ENCODE results near the gene RFX3.

RFX3 gene

DNA sequence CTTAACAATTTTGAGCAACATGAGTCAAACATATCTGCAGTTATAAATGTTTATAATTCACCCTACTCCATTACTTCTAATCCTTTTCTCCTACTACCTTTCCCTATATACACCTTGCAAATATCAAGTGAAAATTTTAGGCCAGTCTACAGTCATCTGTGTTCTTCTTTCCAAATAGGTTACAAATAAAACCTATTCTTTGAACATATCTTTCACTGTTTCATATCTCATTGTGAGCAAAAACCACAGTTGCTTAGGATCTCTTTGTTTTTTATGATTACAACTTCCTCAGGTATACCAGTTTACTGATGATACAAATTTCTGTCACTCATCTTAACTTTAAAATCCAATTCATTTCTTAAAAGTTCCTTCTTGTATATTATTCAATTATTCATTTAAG, 34.4 kb downstream of the RFX3 start:
- H3K9me2 ChIP-seq (replicated peaks; ENCODE audit: insufficient read depth, low read length), result no peaks in the 10 kb centered on the region
- no peaks in the 10 kb centered on the region for H3K79me2 ChIP-seq (ENCODE audit: low read length)
- no peak for TF ChIP-seq EZH2phosphoT487 (IDR thresholded peaks at IDR 0.05; ENCODE audit: low read length)
- TF ChIP-seq, protein P1, sequence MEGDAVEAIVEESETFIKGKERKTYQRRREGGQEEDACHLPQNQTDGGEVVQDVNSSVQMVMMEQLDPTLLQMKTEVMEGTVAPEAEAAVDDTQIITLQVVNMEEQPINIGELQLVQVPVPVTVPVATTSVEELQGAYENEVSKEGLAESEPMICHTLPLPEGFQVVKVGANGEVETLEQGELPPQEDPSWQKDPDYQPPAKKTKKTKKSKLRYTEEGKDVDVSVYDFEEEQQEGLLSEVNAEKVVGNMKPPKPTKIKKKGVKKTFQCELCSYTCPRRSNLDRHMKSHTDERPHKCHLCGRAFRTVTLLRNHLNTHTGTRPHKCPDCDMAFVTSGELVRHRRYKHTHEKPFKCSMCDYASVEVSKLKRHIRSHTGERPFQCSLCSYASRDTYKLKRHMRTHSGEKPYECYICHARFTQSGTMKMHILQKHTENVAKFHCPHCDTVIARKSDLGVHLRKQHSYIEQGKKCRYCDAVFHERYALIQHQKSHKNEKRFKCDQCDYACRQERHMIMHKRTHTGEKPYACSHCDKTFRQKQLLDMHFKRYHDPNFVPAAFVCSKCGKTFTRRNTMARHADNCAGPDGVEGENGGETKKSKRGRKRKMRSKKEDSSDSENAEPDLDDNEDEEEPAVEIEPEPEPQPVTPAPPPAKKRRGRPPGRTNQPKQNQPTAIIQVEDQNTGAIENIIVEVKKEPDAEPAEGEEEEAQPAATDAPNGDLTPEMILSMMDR (IDR thresholded peaks at IDR 0.05; ENCODE audit: low read length), result no peak

DNA sequence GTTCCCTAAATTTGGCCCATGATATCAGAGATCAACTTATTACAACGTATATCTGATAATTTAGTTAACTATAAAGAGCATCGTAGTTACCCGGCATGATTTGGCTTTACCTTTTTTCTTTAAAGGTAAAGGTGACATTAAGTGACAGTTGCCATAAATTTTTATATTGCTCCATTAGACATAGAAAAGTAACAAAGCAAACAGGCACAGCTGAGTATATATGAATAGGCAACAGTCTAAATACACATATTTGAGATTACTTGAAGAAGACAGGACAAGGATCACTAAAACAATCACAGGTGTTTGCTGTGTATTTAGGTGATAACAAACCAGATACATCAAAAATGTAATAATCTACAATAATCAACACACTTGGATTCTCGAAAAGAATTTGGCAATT, 34.8 kb downstream of the RFX3 start:
- no peaks in the 10 kb centered on the region for H3K9me2 ChIP-seq (replicated peaks; ENCODE audit: insufficient read depth, low read length)
- TF ChIP-seq EZH2 (optimal IDR thresholded peaks at IDR 0.05; ENCODE audit: low read depth, low read length) (no peak), EZH2phosphoT487 (IDR thresholded peaks at IDR 0.05; ENCODE audit: low read length) (no peak)
- TF ChIP-seq, protein P1 (IDR thresholded peaks at IDR 0.05; ENCODE audit: low read length), result no peak
- H3K4me1 ChIP-seq (ENCODE audit: low read length), result no peaks in the 10 kb centered on the region

More for the DNA sequence above, 34.4 kb downstream of the RFX3 start:
- no peaks in the 10 kb centered on the region for H3F3A ChIP-seq (ENCODE audit: insufficient read depth, low read length)
- H3K4me1 ChIP-seq (ENCODE audit: low read length), result no peaks in the 10 kb centered on the region
- H3K9me3 ChIP-seq (replicated peaks; ENCODE audit: insufficient read depth, low read length), result no peaks in the 10 kb centered on the region
- no peak for DNase-seq
- no peak overlapping the region for H3K4me3 ChIP-seq (ENCODE audit: low read length)
- no peaks in the 10 kb centered on the region for H3K36me3 ChIP-seq (replicated peaks; ENCODE audit: insufficient read depth, low read length)
- H3K4me2 ChIP-seq (ENCODE audit: low read depth, low read length), result no peak overlapping the region
- H3K27ac ChIP-seq (ENCODE audit: low read length), result no peak overlapping the region
- no peak overlapping the region for H3K9ac ChIP-seq (ENCODE audit: low read length)
- no peaks in the 10 kb centered on the region for H3K27me3 ChIP-seq (replicated peaks; ENCODE audit: insufficient read depth, low read length)
- no peaks in the 10 kb centered on the region for H4K20me1 ChIP-seq (ENCODE audit: insufficient read depth, low read length)
- H2AFZ ChIP-seq (ENCODE audit: low read length), result no peak overlapping the region

DNA sequence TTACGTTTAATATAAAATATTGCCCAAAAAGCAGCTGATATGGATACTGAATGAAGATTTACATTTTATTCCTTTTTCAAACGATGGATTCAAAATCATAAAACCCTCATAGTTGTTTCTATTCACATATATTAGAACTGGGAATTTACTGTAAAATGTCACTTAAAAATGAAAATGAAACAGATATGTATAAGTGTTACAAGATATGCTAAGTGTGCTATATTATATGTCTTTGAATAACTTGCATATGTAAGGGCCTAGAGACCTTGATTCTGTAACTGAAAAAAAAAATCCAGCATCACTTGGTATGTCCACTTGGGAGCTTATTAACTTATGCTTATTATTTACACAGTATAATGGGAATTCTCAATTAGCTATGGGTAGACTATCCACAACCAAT, 43.2 kb downstream of the RFX3 start:
- no peaks in the 10 kb centered on the region for H3K79me2 ChIP-seq (ENCODE audit: low read length)
- no peaks in the 10 kb centered on the region for H3K9me2 ChIP-seq (replicated peaks; ENCODE audit: insufficient read depth, low read length)
- H3K27ac ChIP-seq (ENCODE audit: low read length), result no peak overlapping the region
- no peak overlapping the region for H2AFZ ChIP-seq (ENCODE audit: low read length)
- H3F3A ChIP-seq (ENCODE audit: insufficient read depth, low read length), result peaks cover 18% of the 10 kb centered on the region
- H3K9me3 ChIP-seq (replicated peaks; ENCODE audit: insufficient read depth, low read length), result no peaks in the 10 kb centered on the region
- no peak overlapping the region for H3K9ac ChIP-seq (ENCODE audit: low read length)
- no peaks in the 10 kb centered on the region for H3K27me3 ChIP-seq (replicated peaks; ENCODE audit: insufficient read depth, low read length)
- DNase-seq, result no peak
- H3K36me3 ChIP-seq (replicated peaks; ENCODE audit: insufficient read depth, low read length), result no peaks in the 10 kb centered on the region
- TF ChIP-seq EZH2phosphoT487 (IDR thresholded peaks at IDR 0.05; ENCODE audit: low read length) (no peak), EZH2 (optimal IDR thresholded peaks at IDR 0.05; ENCODE audit: low read depth, low read length) (no peak)
- TF ChIP-seq, protein P1 (IDR thresholded peaks at IDR 0.05; ENCODE audit: low read length), result no peak
- H3K4me2 ChIP-seq (ENCODE audit: low read depth, low read length), result no peak overlapping the region
- no peaks in the 10 kb centered on the region for H4K20me1 ChIP-seq (ENCODE audit: insufficient read depth, low read length)
- H3K4me3 ChIP-seq (ENCODE audit: low read length), result no peak overlapping the region
- H3K4me1 ChIP-seq (ENCODE audit: low read length), result peaks cover 25% of the 10 kb centered on the region

More for the DNA sequence above, 34.8 kb downstream of the RFX3 start:
- Histone ChIP-seq H3K4me3 (ENCODE audit: low read length) (no peak overlapping the region), H3K9ac (ENCODE audit: low read length) (no peak overlapping the region), H3K27me3 (replicated peaks; ENCODE audit: insufficient read depth, low read length) (no peaks in the 10 kb centered on the region), H3K79me2 (ENCODE audit: low read length) (no peaks in the 10 kb centered on the region), H3F3A (ENCODE audit: insufficient read depth, low read length) (no peaks in the 10 kb centered on the region), H3K36me3 (replicated peaks; ENCODE audit: insufficient read depth, low read length) (no peaks in the 10 kb centered on the region), H3K4me2 (ENCODE audit: low read depth, low read length) (no peak overlapping the region), H3K27ac (ENCODE audit: low read length) (no peak overlapping the region), H3K9me3 (replicated peaks; ENCODE audit: insufficient read depth, low read length) (no peaks in the 10 kb centered on the region), H4K20me1 (ENCODE audit: insufficient read depth, low read length) (no peaks in the 10 kb centered on the region), H2AFZ (ENCODE audit: low read length) (no peak overlapping the region)
- no peak for DNase-seq

All from MM.1S (cell line).